GM12864 (cell line): ENCODE results near the gene ZP4.

Source experiments
- DNase-seq: peaks from one replicate; pipeline ENCODE4 v3.0.0-alpha.2; 2011; ENCODE audit warnings: low read depth
- H3K4me3 ChIP-seq: 2 replicates; pipeline ENCODE4 v1.5.1; 2011; ENCODE audit warnings: mild to moderate bottlenecking, low read depth, low read length, control low read depth
- CTCF ChIP-seq: IDR thresholded peaks from 2 replicates; pipeline ENCODE4 v1.5.1; 2011; ENCODE audit warnings: low read depth, mild to moderate bottlenecking, moderate library complexity, low read length, control low read depth, inconsistent platforms; ENCODE audit errors: missing control alignments

ZP4 gene

GRCh38 chr1:237895630-237896029 is 4.9 kb upstream of the ZP4 start:
- no peak overlapping the region for H3K4me3 ChIP-seq
- no peak for DNase-seq
- no peak for TF ChIP-seq CTCF

- TF ChIP-seq CTCF, result no peak
- no peak for DNase-seq
- H3K4me3 ChIP-seq, result no peak overlapping the region
Measured at GRCh38 chr1:237894131-237894530, 3.4 kb upstream of the ZP4 start.

GRCh38 chr1:237891979-237892378 is 1.3 kb upstream of the ZP4 start:
- H3K4me3 ChIP-seq, result no peak overlapping the region
- TF ChIP-seq CTCF, result no peak
- no peak for DNase-seq

GRCh38 chr1:237891266-237891665 is 544 bp upstream of the ZP4 start:
- no peak overlapping the region for H3K4me3 ChIP-seq
- no peak for TF ChIP-seq CTCF
- no peak for DNase-seq

GRCh38 chr1:237890416-237890815 is 306 bp downstream of the ZP4 start:
- TF ChIP-seq CTCF, result no peak
- no peak for DNase-seq
- H3K4me3 ChIP-seq, result no peak overlapping the region

GRCh38 chr1:237888143-237888542 is 2.6 kb downstream of the ZP4 start:
- no peak overlapping the region for H3K4me3 ChIP-seq
- no peak for TF ChIP-seq CTCF
- no peak for DNase-seq

- DNase-seq, result no peak
- H3K4me3 ChIP-seq, result no peak overlapping the region
- no peak for TF ChIP-seq CTCF
Measured at GRCh38 chr1:237887542-237887941, 3.2 kb downstream of the ZP4 start.
